HEK293 (cell line): ENCODE data around the gene INTS15.

Experiments used
- ELK4 ChIP-seq: IDR thresholded peaks from 2 replicates; pipeline ENCODE4 v1.6.1; 2011; ENCODE audit warnings: mild to moderate bottlenecking, low read depth, low read length, borderline replicate concordance
- GLIS1 ChIP-seq: fragments of 450-650 bp; formaldehyde crosslinking; IDR thresholded peaks from 2 replicates; pipeline ENCODE4 v1.5.1; 2016; ENCODE audit warnings: missing biosample characterization, missing genetic modification characterization
- GLIS2 ChIP-seq: fragments of 450-650 bp; formaldehyde crosslinking; IDR thresholded peaks from 2 replicates; pipeline ENCODE4 v1.5.1; 2016; ENCODE audit warnings: missing biosample characterization, missing genetic modification characterization
- KLF10 ChIP-seq: fragments of 450-650 bp; IDR thresholded peaks from 2 replicates; pipeline ENCODE4 v1.5.1; 2018; ENCODE audit warnings: missing biosample characterization, mild to moderate bottlenecking, missing genetic modification characterization
- KLF17 ChIP-seq: fragments of 450-650 bp; formaldehyde crosslinking; IDR thresholded peaks from 2 replicates; pipeline ENCODE4 v1.5.1; 2016; ENCODE audit warnings: missing biosample characterization, missing genetic modification characterization
- PATZ1 ChIP-seq: fragments of 450-650 bp; formaldehyde crosslinking; IDR thresholded peaks from 2 replicates; pipeline ENCODE4 v1.5.1; 2016; ENCODE audit warnings: missing biosample characterization, missing genetic modification characterization
- PBX3 ChIP-seq: sonication (generic); formaldehyde crosslinking; IDR thresholded peaks from 2 replicates; pipeline ENCODE4 v1.8.1; 2022; ENCODE audit warnings: mild to moderate bottlenecking, moderate library complexity, missing genetic modification reagents
- SALL2 ChIP-seq: fragments of 450-650 bp; formaldehyde crosslinking; IDR thresholded peaks from 2 replicates; pipeline ENCODE4 v1.5.0; 2017; ENCODE audit warnings: missing biosample characterization, mild to moderate bottlenecking, missing genetic modification characterization, borderline replicate concordance
- SETDB1 ChIP-seq: IDR thresholded peaks from one replicate; pipeline ENCODE4 v1.6.1; 2017; ENCODE audit warnings: mild to moderate bottlenecking, low read length, moderate library complexity, mixed read lengths; ENCODE audit not compliant: insufficient read length
- YY1 ChIP-seq: fragments of 450-650 bp; formaldehyde crosslinking; IDR thresholded peaks from 2 replicates; pipeline ENCODE4 v1.5.1; 2018; ENCODE audit warnings: missing biosample characterization, missing genetic modification characterization
- ZBTB49 ChIP-seq: fragments of 450-650 bp; formaldehyde crosslinking; IDR thresholded peaks from 2 replicates; pipeline ENCODE4 v1.5.1; 2016; ENCODE audit warnings: missing biosample characterization, missing genetic modification characterization, low read depth
- ZBTB7A ChIP-seq: fragments of 450-650 bp; formaldehyde crosslinking; IDR thresholded peaks from 2 replicates; pipeline ENCODE4 v1.5.1; 2016; ENCODE audit warnings: low read depth, missing biosample characterization, missing genetic modification characterization
- ZEB2 ChIP-seq: fragments of 450-650 bp; formaldehyde crosslinking; IDR thresholded peaks from 2 replicates; pipeline ENCODE4 v1.5.1; 2016; ENCODE audit warnings: missing biosample characterization, missing genetic modification characterization
- ZNF10 ChIP-seq: fragments of 450-650 bp; formaldehyde crosslinking; IDR thresholded peaks from 2 replicates; pipeline ENCODE4 v1.5.1; 2017; ENCODE audit warnings: missing biosample characterization, missing genetic modification characterization
- ZNF155 ChIP-seq: fragments of 450-650 bp; formaldehyde crosslinking; IDR thresholded peaks from 2 replicates; pipeline ENCODE4 v1.5.1; 2016; ENCODE audit warnings: missing biosample characterization, missing genetic modification characterization
- ZNF157 ChIP-seq: fragments of 450-650 bp; formaldehyde crosslinking; IDR thresholded peaks from 2 replicates; pipeline ENCODE4 v1.5.1; 2016; ENCODE audit warnings: missing biosample characterization, missing genetic modification characterization
- ZNF174 ChIP-seq: fragments of 450-650 bp; formaldehyde crosslinking; IDR thresholded peaks from 2 replicates; pipeline ENCODE4 v1.5.0; 2017; ENCODE audit warnings: missing biosample characterization, mild to moderate bottlenecking, missing genetic modification characterization
- ZNF280D ChIP-seq: fragments of 450-650 bp; formaldehyde crosslinking; IDR thresholded peaks from 2 replicates; pipeline ENCODE4 v1.5.1; 2016; ENCODE audit warnings: missing biosample characterization, missing genetic modification characterization
- ZNF391 ChIP-seq: fragments of 450-650 bp; formaldehyde crosslinking; IDR thresholded peaks from 2 replicates; pipeline ENCODE4 v1.5.1; 2016; ENCODE audit warnings: low read depth, missing biosample characterization, missing genetic modification characterization, borderline replicate concordance
- ZNF423 ChIP-seq: fragments of 450-650 bp; formaldehyde crosslinking; IDR thresholded peaks from 2 replicates; pipeline ENCODE4 v1.5.1; 2016; ENCODE audit warnings: missing biosample characterization, missing genetic modification characterization
- ZNF433 ChIP-seq: fragments of 450-650 bp; formaldehyde crosslinking; IDR thresholded peaks from 2 replicates; pipeline ENCODE4 v1.5.1; 2016; ENCODE audit warnings: missing biosample characterization, missing genetic modification characterization, low read depth
- ZNF501 ChIP-seq: fragments of 450-650 bp; formaldehyde crosslinking; IDR thresholded peaks from 2 replicates; pipeline ENCODE4 v1.5.1; 2016; ENCODE audit warnings: missing biosample characterization, missing genetic modification characterization
- ZNF544 ChIP-seq: fragments of 450-650 bp; formaldehyde crosslinking; IDR thresholded peaks from 2 replicates; pipeline ENCODE4 v1.5.0; 2017; ENCODE audit warnings: missing biosample characterization, missing genetic modification characterization
- ZNF610 ChIP-seq: fragments of 450-650 bp; formaldehyde crosslinking; IDR thresholded peaks from 2 replicates; pipeline ENCODE4 v1.5.1; 2016; ENCODE audit warnings: missing biosample characterization, missing genetic modification characterization, borderline replicate concordance
- ZNF623 ChIP-seq: fragments of 450-650 bp; formaldehyde crosslinking; IDR thresholded peaks from 2 replicates; pipeline ENCODE4 v1.5.1; 2016; ENCODE audit warnings: missing biosample characterization, missing genetic modification characterization
- ZNF639 ChIP-seq: fragments of 450-650 bp; formaldehyde crosslinking; IDR thresholded peaks from 2 replicates; pipeline ENCODE4 v1.5.1; 2016; ENCODE audit warnings: missing biosample characterization, missing genetic modification characterization

Gene INTS15

GRCh38 chr7:6589829-6590644 is at the start of gene INTS15 (continued):
- peak; percentile 19; the same call in 1 of the 2 replicates for TF ChIP-seq KLF10 (tag by site-specific recombination)
- no peak for TF ChIP-seq ZBTB7A (tag by site-specific recombination)
- no peak for TF ChIP-seq PBX3 (CRISPR knock-in tag)
- peak; percentile 56; the same call in 1 of the 2 replicates for TF ChIP-seq PATZ1 (tag by site-specific recombination)
- TF ChIP-seq GLIS2, result no peak
- no peak for TF ChIP-seq ZNF544
- TF ChIP-seq ZNF623 (tag by site-specific recombination), result no peak
- no peak for TF ChIP-seq ZNF10 (tag by site-specific recombination)
- TF ChIP-seq ZNF174, result no peak
- TF ChIP-seq ZNF155 (tag by site-specific recombination), result no peak
- TF ChIP-seq ZNF157 (tag by site-specific recombination), result no peak
- peak; percentile 42; the same call in 1 of the 2 replicates for TF ChIP-seq ZEB2 (tag by site-specific recombination)
- no peak for TF ChIP-seq ZNF391 (tag by site-specific recombination)
- TF ChIP-seq ELK4, result peak; percentile 37; the same call in 1 of the 2 replicates
- TF ChIP-seq ZNF433 (tag by site-specific recombination), result no peak
- TF ChIP-seq SETDB1, result no peak
- TF ChIP-seq ZNF639, result no peak
- no peak for TF ChIP-seq GLIS1 (tag by site-specific recombination)
- no peak for TF ChIP-seq ZNF423 (tag by site-specific recombination)
- TF ChIP-seq SALL2 (tag by site-specific recombination), result no peak
- TF ChIP-seq YY1 (tag by site-specific recombination), result no peak
- TF ChIP-seq ZNF610 (tag by site-specific recombination), result no peak
- no peak for TF ChIP-seq ZNF280D (tag by site-specific recombination)
- TF ChIP-seq ZBTB49 (tag by site-specific recombination), result no peak
- no peak for TF ChIP-seq KLF17 (tag by site-specific recombination)
- TF ChIP-seq ZNF501 (tag by site-specific recombination), result peak; percentile 52; the same call in 1 of the 2 replicates
